H1 (cell line): Measurements from ENCODE around the gene FBLIM1. TPM values are rescaled to one million over a fixed set of nuclear protein-coding genes. Genes with fewer than 3 reads are reported as not detected.

ENCODE experiments used
- CTCF ChIA-PET: fragments of 300-600 bp; sonication (Branson Sonifier 250); formaldehyde crosslinking; loops from one replicate; lab custom pipeline; 2021; ENCODE audit not compliant: partially characterized antibody; lab: Charles Lee
- POLR2A ChIA-PET: fragments of 300-600 bp; sonication (Branson Sonifier 250); formaldehyde crosslinking; loops from one replicate; lab custom pipeline; 2021; ENCODE audit warnings: inconsistent platforms; ENCODE audit not compliant: partially characterized antibody; lab: Charles Lee
- DNase-seq, 2 experiments: peaks; one replicate each; pipeline versions ENCODE4 v3.0.0 to v3.0.0-alpha.2; 2010 to 2022; ENCODE audit warnings: low spot score in 2 of 2, low read depth in 1 of 2, mixed read lengths in 1 of 2
- FAIRE-seq: peaks from 2 replicates; lab custom pipeline; 2011; peaks lifted over from hg19 to GRCh38; lab: Jason Lieb, UNC
- H2AFZ ChIP-seq: 2 replicates; pipeline ENCODE4 v1.8.1; 2012; ENCODE audit warnings: low read length, inconsistent platforms
- H2AK5ac ChIP-seq: 2 replicates; pipeline ENCODE4 v1.6.1; 2013; ENCODE audit warnings: low read depth, low read length
- H2BK120ac ChIP-seq: replicated peaks from 2 replicates; pipeline ENCODE3; 2013; ENCODE audit warnings: low read depth, low read length, inconsistent platforms
- H2BK12ac ChIP-seq: 2 replicates; pipeline ENCODE4 v1.6.1; 2013; ENCODE audit warnings: low read depth, low read length
- H2BK15ac ChIP-seq: 2 replicates; pipeline ENCODE4 v1.6.1; 2013; ENCODE audit warnings: low read length
- H2BK20ac ChIP-seq: 2 replicates; pipeline ENCODE4 v1.6.1; 2013; ENCODE audit warnings: low read length
- H2BK5ac ChIP-seq: 2 replicates; pipeline ENCODE4 v1.6.1; 2013; ENCODE audit warnings: low read depth, low read length
- H3K14ac ChIP-seq: 2 replicates; pipeline ENCODE4 v1.6.1; 2013; ENCODE audit warnings: inconsistent platforms; ENCODE audit not compliant: insufficient read length
- H3K18ac ChIP-seq: 2 replicates; pipeline ENCODE4 v1.6.1; 2013; ENCODE audit warnings: low read length; ENCODE audit errors: extremely low read depth
- H3K23ac ChIP-seq: 2 replicates; pipeline ENCODE4 v1.6.1; 2013; ENCODE audit warnings: inconsistent platforms; ENCODE audit not compliant: insufficient read length
- H3K23me2 ChIP-seq: 2 replicates; pipeline ENCODE4 v1.6.1; 2013; ENCODE audit warnings: low read depth, low read length
- H3K27ac ChIP-seq: 2 replicates; pipeline ENCODE4 v1.6.1; 2011; ENCODE audit warnings: low read depth, low read length, inconsistent platforms
- H3K27me3 ChIP-seq, 4 experiments: replicated peaks in 1 of 4; 1 replicate in 1 of 4; 2 replicates in 3 of 4; pipeline versions ENCODE4 v1.6.1 to v1.8.1; 2011 to 2013; ENCODE audit warnings: low read length in 3 of 4, mild to moderate bottlenecking in 3 of 4, inconsistent platforms in 2 of 4, mixed read lengths in 2 of 4, moderate library complexity in 1 of 4; ENCODE audit not compliant: control insufficient read depth in 3 of 4, insufficient read depth in 3 of 4; ENCODE audit errors: extremely low read depth in 1 of 4
- H3K36me3 ChIP-seq, 4 experiments: 2 replicates each; pipeline versions ENCODE4 v1.6.1 to v1.8.1; 2011 to 2013; ENCODE audit warnings: mild to moderate bottlenecking in 4 of 4, low read length in 3 of 4, moderate library complexity in 2 of 4, control low read depth in 1 of 4, inconsistent platforms in 1 of 4; ENCODE audit not compliant: insufficient read depth in 4 of 4, control insufficient read depth in 2 of 4
- H3K4ac ChIP-seq: replicated peaks from 2 replicates; pipeline ENCODE3; 2013; ENCODE audit warnings: low read length, low read depth, mixed read lengths, inconsistent platforms; ENCODE audit not compliant: insufficient read length
- H3K4me1 ChIP-seq, 4 experiments: replicated peaks in 1 of 4; 1 replicate in 1 of 4; 2 replicates in 3 of 4; pipeline versions ENCODE4 v1.6.1 to v1.8.1; 2011 to 2013; ENCODE audit warnings: low read length in 3 of 4, inconsistent platforms in 2 of 4, mixed read lengths in 1 of 4; ENCODE audit not compliant: insufficient read depth in 4 of 4, control insufficient read depth in 3 of 4
- H3K4me2 ChIP-seq, 2 experiments: 2 replicates each; pipeline versions ENCODE4 v1.6.1 to v1.8.1; 2011 to 2013; ENCODE audit warnings: low read depth in 2 of 2, low read length in 2 of 2, control low read depth in 1 of 2, inconsistent platforms in 1 of 2, mild to moderate bottlenecking in 1 of 2; ENCODE audit not compliant: insufficient read depth in 1 of 2
- H3K4me3 ChIP-seq, 4 experiments: fragments of 200-600, 300-600 bp in 1 of 4; sonication (generic), shearing (Covaris generic), sonication (Bioruptor Twin) in 1 of 4; 2 replicates each; pipeline versions ENCODE4 v1.5.1 to v1.8.1; 2011 to 2016; ENCODE audit warnings: low read length in 4 of 4, low read depth in 3 of 4, control low read depth in 2 of 4, inconsistent platforms in 2 of 4, mild to moderate bottlenecking in 2 of 4, mixed read lengths in 1 of 4, moderate library complexity in 1 of 4; ENCODE audit not compliant: insufficient read depth in 2 of 4; ENCODE audit errors: extremely low read depth in 1 of 4
- H3K56ac ChIP-seq: replicated peaks from 2 replicates; pipeline ENCODE3; 2013; ENCODE audit warnings: low read depth, mild to moderate bottlenecking, mixed read lengths, low read length, inconsistent platforms; ENCODE audit not compliant: insufficient read length
- H3K79me1 ChIP-seq: 2 replicates; pipeline ENCODE4 v1.6.1; 2013; ENCODE audit warnings: low read depth, low read length, control low read depth
- H3K79me2 ChIP-seq, 2 experiments: 2 replicates each; pipeline versions ENCODE4 v1.6.1 to v1.8.1; 2012 to 2013; ENCODE audit warnings: low read length in 2 of 2, mild to moderate bottlenecking in 2 of 2, inconsistent platforms in 1 of 2; ENCODE audit not compliant: insufficient read depth in 2 of 2, control insufficient read depth in 1 of 2
- H3K9ac ChIP-seq, 4 experiments: replicated peaks in 1 of 4; 1 replicate in 1 of 4; 2 replicates in 3 of 4; pipeline versions ENCODE4 v1.6.1 to v1.8.1; 2011 to 2013; ENCODE audit warnings: low read depth in 3 of 4, low read length in 3 of 4, control low read depth in 2 of 4, mild to moderate bottlenecking in 2 of 4, moderate library complexity in 2 of 4, inconsistent platforms in 1 of 4; ENCODE audit errors: extremely low read depth in 1 of 4
- H3K9me3 ChIP-seq, 2 experiments: 2 replicates each; pipeline versions ENCODE4 v1.6.1 to v1.8.1; 2012 to 2013; ENCODE audit warnings: mild to moderate bottlenecking in 2 of 2, moderate library complexity in 2 of 2, control low read depth in 1 of 2, inconsistent platforms in 1 of 2, low read depth in 1 of 2, low read length in 1 of 2, mixed read lengths in 1 of 2; ENCODE audit not compliant: insufficient read depth in 2 of 2
- H4K20me1 ChIP-seq, 2 experiments: replicated peaks in 1 of 2; 2 replicates each; pipeline versions ENCODE3 to v1.8.1; 2011 to 2013; ENCODE audit warnings: inconsistent platforms in 2 of 2, low read length in 2 of 2, mild to moderate bottlenecking in 1 of 2; ENCODE audit not compliant: insufficient read depth in 2 of 2, control insufficient read depth in 1 of 2
- H4K5ac ChIP-seq: 2 replicates; pipeline ENCODE4 v1.6.1; 2013; ENCODE audit warnings: low read length, low read depth, mixed read lengths, inconsistent platforms; ENCODE audit not compliant: insufficient read length
- H4K8ac ChIP-seq: 2 replicates; pipeline ENCODE4 v1.8.0; 2013; ENCODE audit warnings: mild to moderate bottlenecking, moderate library complexity, low read length, inconsistent platforms; ENCODE audit not compliant: insufficient read depth; ENCODE audit errors: extremely low read depth
- H4K91ac ChIP-seq: replicated peaks from 2 replicates; pipeline ENCODE3; 2013; ENCODE audit warnings: low read length, mixed read lengths, inconsistent platforms; ENCODE audit not compliant: insufficient read length
- CBX8 ChIP-seq: fragments of 300-800, 300-1000 bp; sonication (generic); IDR thresholded peaks from 2 replicates; pipeline ENCODE4 v1.7.1; 2016; ENCODE audit warnings: low read depth, low read length, borderline replicate concordance
- HDAC6 ChIP-seq: IDR thresholded peaks from one replicate; pipeline ENCODE4 v1.7.1; 2012; ENCODE audit warnings: low read depth, mild to moderate bottlenecking, inconsistent platforms, low read length, moderate library complexity
- MAX ChIP-seq: IDR thresholded peaks from 2 replicates; pipeline ENCODE4 v1.6.1; 2012; ENCODE audit warnings: inconsistent platforms
- WGBS, 2 experiments: shearing (Covaris generic) in 1 of 2; methylation state at CpG; one replicate each; pipeline versions ENCODE4 v1.1.6 to v1.1.7; 2013 to 2015; ENCODE audit warnings: low lambda C conversion rate in 2 of 2, mixed read lengths in 2 of 2, inconsistent platforms in 1 of 2, low coverage in 1 of 2, missing lambda C conversion rate in 1 of 2; ENCODE audit not compliant: insufficient replicate concordance in 2 of 2, insufficient coverage in 1 of 2, insufficient read length in 1 of 2; ENCODE audit errors: extremely low coverage in 1 of 2, missing lambda C conversion rate in 1 of 2; 5-methylcytosine and 5-hydroxymethylcytosine counted together
- polyA plus RNA-seq, 7 experiments: library from polyadenylated mRNA; depleted of rRNA in 3 of 7; stranded (reverse) in 5 of 7; unstranded in 2 of 7; fragments of >200 nt in 5 of 7; fragments of 200-250 nt in 2 of 7; gene quantifications; 1 replicate in 5 of 7; 2 replicates in 1 of 7; 4 replicates in 1 of 7; pipeline versions ENCODE4 v1.2.1 to v1.2.3, GENCODE V29; 2011 to 2013; ENCODE audit warnings: missing spikeins in 2 of 7, mixed read lengths in 2 of 7
- total RNA-seq: library from RNA; stranded (reverse); fragmentation: NEBNext Ultra II Directional; extraction: Animal tissue kit (Norgen Biotek cat#: 25700); gene quantifications from 2 replicates; pipeline ENCODE4 v1.2.1, GENCODE V29; 2021

FBLIM1 gene
- total and polyA plus RNA-seq, 2 of the 8 experiments (the other 6 are each of a cell fraction or from before 2014, with no cell fraction given) = 66.6 to 66.7 TPM

GRCh38 chr1:15726508-15726907, 32.1 kb upstream of the FBLIM1 start:
- no peaks in the 10 kb centered on the region for H3K23me2 ChIP-seq
- no peak overlapping the region for H3K23ac ChIP-seq
- no peak overlapping the region for H3K4me2 ChIP-seq
- peaks cover 4 to 20% (median 13%) of the 10 kb centered on the region in 4 experiments; a peak in 5 of 8 replicates for H3K36me3 ChIP-seq
- H3K27ac ChIP-seq = no peak overlapping the region
- no peak overlapping the region for H2BK15ac ChIP-seq
- no peak overlapping the region for H3K4me3 ChIP-seq
- H4K91ac ChIP-seq = no peak overlapping the region
- ChIA-PET POLR2A (no interaction called here), CTCF (interaction anchor here (1.0 to 1.4 kb wide), 2 partner anchors 12 to 31 kb away, joined by 3 to 4 read pairs; no protein-coding TSS in a partner anchor)
- no peak overlapping the region for H2BK120ac ChIP-seq
- peaks cover 0 to 2% of the 10 kb centered on the region in 2 experiments for H4K20me1 ChIP-seq
- no peak overlapping the region for H4K5ac ChIP-seq
- H3K56ac ChIP-seq = no peak overlapping the region
- H3K9ac ChIP-seq = no peak overlapping the region
- H3K27me3 ChIP-seq = no peaks in the 10 kb centered on the region; a peak in 1 of 7 replicates
- DNase-seq = no peak
- no peaks in the 10 kb centered on the region for H3K79me1 ChIP-seq
- FAIRE-seq = no peak
- TF ChIP-seq CBX8 (no peak), MAX (no peak), HDAC6 (no peak)
- H2BK5ac ChIP-seq = no peak overlapping the region
- no peak overlapping the region for H2AK5ac ChIP-seq
- H2AFZ ChIP-seq = no peak overlapping the region
- H3K14ac ChIP-seq = no peak overlapping the region
- H2BK12ac ChIP-seq = no peak overlapping the region
- no peaks in the 10 kb centered on the region for H3K79me2 ChIP-seq
- no peaks in the 10 kb centered on the region for H3K4me1 ChIP-seq
- H2BK20ac ChIP-seq = no peak overlapping the region
- WGBS, 2 experiments = 88% methylated on average over 9 of the region's 9 CpGs; no CpG with 5 or more reads in 1 of the 2 experiments
- no peak overlapping the region for H3K4ac ChIP-seq
- H3K18ac ChIP-seq = no peak overlapping the region
- no peaks in the 10 kb centered on the region for H3K9me3 ChIP-seq
- H4K8ac ChIP-seq = no peak overlapping the region; the same call in 1 of the 2 replicates
